Parathyroid adenoma (tissue), 2 donors: Measurements from ENCODE around the gene IZUMO2.

Experiments
- H2AFZ ChIP-seq: fragments of 300-600 bp; sonication (generic); one replicate; pipeline ENCODE4 v1.7.0; 2017; ENCODE audit warnings: antibody characterized with exemption, mild to moderate bottlenecking
- H3K27ac ChIP-seq: fragments of 300-600 bp; sonication (generic); one replicate; pipeline ENCODE4 v1.7.0; 2017
- H3K27me3 ChIP-seq: fragments of 300-600 bp; sonication (generic); one replicate; pipeline ENCODE4 v1.7.0; 2017; ENCODE audit warnings: low read length; ENCODE audit not compliant: control insufficient read depth, insufficient read depth
- H3K36me3 ChIP-seq: fragments of 300-600 bp; sonication (generic); one replicate; pipeline ENCODE4 v1.7.0; 2017; ENCODE audit warnings: low read length; ENCODE audit not compliant: control insufficient read depth, insufficient read depth
- H3K4me1 ChIP-seq: fragments of 300-600 bp; sonication (generic); one replicate; pipeline ENCODE4 v1.7.0; 2017; ENCODE audit warnings: control low read depth
- H3K4me2 ChIP-seq: fragments of 300-600 bp; sonication (generic); one replicate; pipeline ENCODE4 v1.7.0; 2017; ENCODE audit warnings: low read length
- H3K4me3 ChIP-seq: fragments of 300-600 bp; sonication (generic); one replicate; pipeline ENCODE4 v1.7.0; 2017; ENCODE audit warnings: low read depth, low read length
- H3K79me2 ChIP-seq: fragments of 300-600 bp; sonication (generic); one replicate; pipeline ENCODE4 v1.7.0; 2017; ENCODE audit warnings: control low read depth
- H3K9ac ChIP-seq: fragments of 300-600 bp; sonication (generic); one replicate; pipeline ENCODE4 v1.7.0; 2017; ENCODE audit warnings: mild to moderate bottlenecking
- H3K9me3 ChIP-seq: fragments of 300-600 bp; sonication (generic); one replicate; pipeline ENCODE4 v1.7.0; 2017; ENCODE audit warnings: low read length; ENCODE audit not compliant: control insufficient read depth
- TF ChIP-seq, protein P1 (sequence below): fragments of 300-600 bp; sonication (generic); IDR thresholded peaks from one replicate; pipeline ENCODE4 v1.7.0; 2017; ENCODE audit warnings: antibody characterized with exemption, mild to moderate bottlenecking
- donor health status: primary hyperparathyroidism.

Gene IZUMO2

DNA sequence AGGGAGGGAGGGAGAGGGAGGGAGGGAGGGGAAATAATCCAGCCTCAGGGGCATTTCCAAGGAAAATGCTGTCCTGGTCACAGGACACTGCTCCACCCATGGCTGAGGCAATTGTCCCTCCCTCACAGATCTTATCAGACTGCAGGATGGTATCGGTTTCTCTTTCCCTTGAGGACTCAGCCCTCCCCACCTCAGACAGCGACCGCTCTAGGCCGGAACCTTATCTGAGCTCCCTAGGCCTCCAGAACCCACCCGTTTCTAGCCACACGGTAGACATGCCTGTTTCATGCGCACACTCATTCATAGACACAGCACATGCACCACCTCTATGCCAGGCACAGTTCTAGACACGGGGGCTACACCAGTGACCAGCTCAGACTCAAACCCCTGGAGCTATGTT, 10.0 kb upstream of the IZUMO2 start:
- peak overlapping the region; percentile 11 for H3K27ac ChIP-seq
- H3K27me3 ChIP-seq = no peaks in the 10 kb centered on the region
- H3K4me2 ChIP-seq = peak overlapping the region; percentile 67
- H3K9me3 ChIP-seq = no peaks in the 10 kb centered on the region
- H3K79me2 ChIP-seq = no peaks in the 10 kb centered on the region
- peak overlapping the region; percentile 16 for H3K4me3 ChIP-seq
- peak overlapping the region; percentile 65 for H2AFZ ChIP-seq
- no peaks in the 10 kb centered on the region for H3K36me3 ChIP-seq
- TF ChIP-seq, protein P1, sequence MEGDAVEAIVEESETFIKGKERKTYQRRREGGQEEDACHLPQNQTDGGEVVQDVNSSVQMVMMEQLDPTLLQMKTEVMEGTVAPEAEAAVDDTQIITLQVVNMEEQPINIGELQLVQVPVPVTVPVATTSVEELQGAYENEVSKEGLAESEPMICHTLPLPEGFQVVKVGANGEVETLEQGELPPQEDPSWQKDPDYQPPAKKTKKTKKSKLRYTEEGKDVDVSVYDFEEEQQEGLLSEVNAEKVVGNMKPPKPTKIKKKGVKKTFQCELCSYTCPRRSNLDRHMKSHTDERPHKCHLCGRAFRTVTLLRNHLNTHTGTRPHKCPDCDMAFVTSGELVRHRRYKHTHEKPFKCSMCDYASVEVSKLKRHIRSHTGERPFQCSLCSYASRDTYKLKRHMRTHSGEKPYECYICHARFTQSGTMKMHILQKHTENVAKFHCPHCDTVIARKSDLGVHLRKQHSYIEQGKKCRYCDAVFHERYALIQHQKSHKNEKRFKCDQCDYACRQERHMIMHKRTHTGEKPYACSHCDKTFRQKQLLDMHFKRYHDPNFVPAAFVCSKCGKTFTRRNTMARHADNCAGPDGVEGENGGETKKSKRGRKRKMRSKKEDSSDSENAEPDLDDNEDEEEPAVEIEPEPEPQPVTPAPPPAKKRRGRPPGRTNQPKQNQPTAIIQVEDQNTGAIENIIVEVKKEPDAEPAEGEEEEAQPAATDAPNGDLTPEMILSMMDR = no peak
- H3K4me1 ChIP-seq = peaks cover 5% of the 10 kb centered on the region
- no peak overlapping the region for H3K9ac ChIP-seq

DNA sequence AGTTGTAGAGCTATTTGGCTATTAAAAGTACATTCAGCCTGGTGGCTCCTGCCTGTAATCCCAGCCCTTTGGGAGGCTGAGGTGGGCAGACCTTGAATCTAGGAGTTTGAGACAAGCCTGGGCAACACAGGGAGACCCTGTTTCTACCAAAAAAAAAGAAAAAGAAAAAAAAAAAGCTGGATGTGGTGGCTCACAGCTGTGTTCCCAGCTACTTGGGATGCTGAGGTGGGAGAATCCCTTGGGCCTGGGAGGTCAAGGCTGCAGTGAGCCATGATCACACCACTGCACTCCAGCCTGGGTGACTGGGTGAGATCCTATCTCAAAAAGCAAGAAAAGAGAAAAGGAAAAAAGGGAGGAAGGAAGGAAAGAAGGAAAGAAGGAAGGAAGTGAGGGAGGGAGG, 9.6 kb upstream of the IZUMO2 start:
- H3K27ac ChIP-seq = no peak overlapping the region
- peaks cover 5% of the 10 kb centered on the region for H3K4me1 ChIP-seq
- H3K36me3 ChIP-seq = no peaks in the 10 kb centered on the region
- no peak overlapping the region for H3K4me3 ChIP-seq
- H3K9me3 ChIP-seq = no peaks in the 10 kb centered on the region
- H3K9ac ChIP-seq = no peak overlapping the region
- no peaks in the 10 kb centered on the region for H3K27me3 ChIP-seq
- no peak overlapping the region for H3K4me2 ChIP-seq
- H2AFZ ChIP-seq = no peak overlapping the region
- H3K79me2 ChIP-seq = no peaks in the 10 kb centered on the region
- TF ChIP-seq, protein P1 = no peak

DNA sequence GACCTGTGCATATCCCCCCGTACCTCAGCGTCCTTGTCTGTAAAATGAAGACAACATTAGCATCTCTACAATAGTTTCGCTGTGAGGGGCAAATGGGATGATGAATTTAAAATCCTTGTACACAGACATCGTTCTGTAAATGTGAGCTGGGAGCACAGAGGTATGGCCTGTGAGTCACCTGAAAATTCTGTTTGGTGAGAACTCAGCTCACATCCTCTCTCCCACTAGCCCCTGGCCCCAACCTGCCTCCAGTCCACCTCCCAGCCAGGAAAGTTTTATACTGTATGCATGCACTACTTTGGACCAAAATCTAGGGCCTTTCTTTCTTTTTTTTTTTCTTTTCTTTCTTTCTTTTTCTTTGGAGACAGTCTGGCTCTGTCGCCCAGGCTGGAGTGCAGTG, 8.7 kb upstream of the IZUMO2 start:
- Histone ChIP-seq H3K9me3 (no peaks in the 10 kb centered on the region), H3K9ac (no peak overlapping the region), H3K27me3 (no peaks in the 10 kb centered on the region), H3K36me3 (no peaks in the 10 kb centered on the region), H3K4me1 (peaks cover 5% of the 10 kb centered on the region), H3K4me2 (no peak overlapping the region), H3K27ac (no peak overlapping the region), H2AFZ (no peak overlapping the region), H3K79me2 (no peaks in the 10 kb centered on the region), H3K4me3 (no peak overlapping the region)
- TF ChIP-seq, protein P1 = no peak

DNA sequence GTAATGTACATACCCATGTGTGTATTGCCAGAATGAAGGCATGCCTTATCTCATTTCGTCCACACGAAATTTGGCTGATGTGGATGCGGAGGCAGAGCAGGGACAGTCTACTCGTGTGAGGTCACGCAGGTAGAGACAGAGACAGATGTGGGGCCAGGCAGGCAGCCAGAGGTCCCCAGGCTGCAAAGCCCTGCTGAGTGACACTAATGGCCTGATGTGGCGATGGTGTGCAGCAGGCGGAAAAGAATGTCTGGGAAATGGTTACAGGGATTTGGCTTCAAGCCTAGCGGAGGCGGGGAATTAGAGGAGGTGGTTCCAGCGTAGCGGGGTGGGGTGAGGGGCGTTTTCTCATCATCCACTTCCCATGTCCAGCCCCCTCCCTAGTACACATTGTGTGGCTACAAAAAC, 4.2 kb upstream of the IZUMO2 start:
- Histone ChIP-seq H3K27me3 (no peaks in the 10 kb centered on the region), H3K4me2 (peak overlapping the region; percentile 57), H3K79me2 (no peaks in the 10 kb centered on the region), H3K9ac (no peak overlapping the region), H3K9me3 (no peaks in the 10 kb centered on the region), H3K36me3 (no peaks in the 10 kb centered on the region), H3K4me1 (peaks cover 5% of the 10 kb centered on the region), H3K27ac (no peak overlapping the region), H2AFZ (no peak overlapping the region), H3K4me3 (no peak overlapping the region)
- TF ChIP-seq, protein P1 = no peak

DNA sequence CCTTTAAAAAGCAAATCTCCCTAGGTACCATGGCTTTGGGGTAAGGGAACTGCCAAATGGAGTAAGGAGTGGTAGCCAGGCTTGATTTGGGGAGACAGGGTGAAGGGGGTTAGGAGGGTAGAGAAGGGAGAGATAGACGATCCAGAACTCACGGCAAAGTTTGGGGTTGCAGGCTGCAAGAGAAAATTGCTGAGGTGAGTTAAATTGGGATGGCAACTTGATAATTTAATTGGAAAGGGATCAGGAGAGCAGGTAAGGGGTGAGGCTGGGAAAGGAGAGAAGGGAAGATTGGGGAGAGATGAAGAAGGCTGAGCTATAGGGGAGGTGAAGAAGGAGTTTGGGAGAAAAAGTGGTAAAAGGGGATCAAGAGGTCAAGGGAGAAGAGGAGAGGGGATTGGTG, 4.0 kb downstream of the IZUMO2 start:
- Histone ChIP-seq H2AFZ (no peak overlapping the region), H3K79me2 (no peaks in the 10 kb centered on the region), H3K4me2 (no peak overlapping the region), H3K9me3 (no peaks in the 10 kb centered on the region), H3K4me1 (no peaks in the 10 kb centered on the region), H3K36me3 (no peaks in the 10 kb centered on the region), H3K9ac (no peak overlapping the region), H3K4me3 (no peak overlapping the region), H3K27ac (no peak overlapping the region), H3K27me3 (no peaks in the 10 kb centered on the region)
- TF ChIP-seq, protein P1 = no peak
